ENCODE measurements around the gene SLC26A6. TPM values are rescaled to one million over a fixed set of nuclear protein-coding genes. Genes with fewer than 3 reads are reported as not detected.

Gene SLC26A6
- total RNA-seq, 1 experiment from 2014 or later, result 36.3 TPM

- peaks cover 34% of the 10 kb centered on the region for H3K4me1 ChIP-seq (ENCODE audit: control insufficient read depth, insufficient read depth, low read length)
- in situ Hi-C loops (cut with HindIII; ENCODE audit: low pct_unique_long_range_greater_than_20kb, low sequenced_read_pairs) (no loop called here), intact Hi-C loops (cut with micrococcal nuclease; ENCODE audit: unreplicated experiment) (no loop called here)
- no peak for TF ChIP-seq POLR2AphosphoS5 (IDR thresholded peaks at IDR 0.05; ENCODE audit: low read depth, low read length)
- no peak for TF ChIP-seq TCF7L2 (IDR thresholded peaks at IDR 0.05; ENCODE audit: low read depth, low read length)
- no peak for TF ChIP-seq SIN3A (IDR thresholded peaks at IDR 0.05; ENCODE audit: borderline replicate concordance, insufficient read depth, low read depth, low read length)
- TF ChIP-seq CTCF (IDR thresholded peaks at IDR 0.05), result no peak
- no peak for TF ChIP-seq REST (IDR thresholded peaks at IDR 0.05; ENCODE audit: insufficient read depth in 1 of 2, low read depth in 2 of 2, low read length in 1 of 2)
- POLR2A ChIA-PET, result no interaction called here
- H3K9me3 ChIP-seq (ENCODE audit: control insufficient read depth, insufficient read depth, low read depth, low read length), result no peaks in the 10 kb centered on the region
- H3K27ac ChIP-seq (ENCODE audit: low read length), result peak overlapping the region; percentile 54
- CTCF ChIA-PET, result no interaction called here
- no TSS peak for BruUV-seq (replicated peaks)
- no peaks in the 10 kb centered on the region for H3K36me3 ChIP-seq (ENCODE audit: control insufficient read depth, insufficient read depth, low read length)
- no peak overlapping the region for H3K4me3 ChIP-seq (ENCODE audit: low read depth in 2 of 2, low read length in 2 of 2)
- no peaks in the 10 kb centered on the region for H3K27me3 ChIP-seq (ENCODE audit: control insufficient read depth, insufficient read depth, low read length)
- DNase-seq (ENCODE audit: low read depth, low spot score), result no peak
- peak; percentile 28 for ATAC-seq
Observed at GRCh38 chr3:48596157-48596556, 39.1 kb downstream of the SLC26A6 start.

DNA sequence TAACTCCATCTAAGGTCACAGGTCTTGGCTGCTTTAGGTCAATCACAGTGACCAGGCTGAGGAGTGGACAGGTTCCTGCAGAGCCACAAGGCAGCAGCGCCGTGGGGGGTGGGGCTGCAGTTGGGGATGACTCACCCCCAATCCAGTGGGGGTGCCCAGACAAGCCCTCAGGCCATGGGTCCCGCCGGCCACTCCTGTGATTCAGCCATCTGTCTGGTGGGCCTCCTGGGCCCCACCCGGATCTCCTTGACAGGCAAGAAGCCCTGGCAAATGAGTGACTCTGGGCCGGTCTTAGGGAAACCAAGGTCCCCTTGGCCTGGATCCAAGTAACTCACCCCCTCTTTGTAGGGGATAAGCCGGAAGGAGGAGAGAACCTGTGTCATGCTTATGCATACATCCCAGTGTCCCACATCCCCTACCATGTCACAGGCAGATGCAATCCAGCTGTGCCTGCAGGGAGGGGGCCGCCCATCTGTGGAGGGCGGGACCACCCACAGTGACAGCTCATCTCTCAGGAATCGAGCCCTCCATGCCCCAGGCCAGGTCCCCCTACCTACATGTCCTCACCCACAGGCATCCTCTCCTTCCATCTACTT lies 39.6 kb downstream of the SLC26A6 start:
- ATAC-seq (peak; percentile 57), DNase-seq (ENCODE audit: low read depth, low spot score) (no peak)
- in situ Hi-C loops (cut with HindIII; ENCODE audit: low pct_unique_long_range_greater_than_20kb, low sequenced_read_pairs), result no loop called here
- no peaks in the 10 kb centered on the region for H3K27me3 ChIP-seq (ENCODE audit: control insufficient read depth, insufficient read depth, low read length)
- intact Hi-C loops (cut with micrococcal nuclease; ENCODE audit: unreplicated experiment), result no loop called here
- no peaks in the 10 kb centered on the region for H3K36me3 ChIP-seq (ENCODE audit: control insufficient read depth, insufficient read depth, low read length)
- H3K9me3 ChIP-seq (ENCODE audit: control insufficient read depth, insufficient read depth, low read depth, low read length), result no peaks in the 10 kb centered on the region
- H3K4me3 ChIP-seq (ENCODE audit: low read depth in 2 of 2, low read length in 2 of 2), result peak overlapping the region in 1 of 2 experiments; percentile 43; a peak in 2 of 4 replicates
- H3K27ac ChIP-seq (ENCODE audit: low read length), result peak overlapping the region; percentile 54
- ChIA-PET POLR2A (no interaction called here), CTCF (no interaction called here)
- peaks cover 34% of the 10 kb centered on the region for H3K4me1 ChIP-seq (ENCODE audit: control insufficient read depth, insufficient read depth, low read length)
- TF ChIP-seq REST (IDR thresholded peaks at IDR 0.05; ENCODE audit: insufficient read depth in 1 of 2, low read depth in 2 of 2, low read length in 1 of 2) (no peak), TCF7L2 (IDR thresholded peaks at IDR 0.05; ENCODE audit: low read depth, low read length) (no peak), CTCF (IDR thresholded peaks at IDR 0.05) (no peak), POLR2AphosphoS5 (IDR thresholded peaks at IDR 0.05; ENCODE audit: low read depth, low read length) (no peak), SIN3A (IDR thresholded peaks at IDR 0.05; ENCODE audit: borderline replicate concordance, insufficient read depth, low read depth, low read length) (no peak)
- no TSS peak for BruUV-seq (replicated peaks)
